Thymus (tissue), 11 donors: ENCODE data around the gene TEKT2. TPM values are rescaled to one million over a fixed set of nuclear protein-coding genes. Genes with fewer than 3 reads are reported as not detected.

ENCODE experiments used
- DNase-seq, 9 donors: peaks; one replicate each; pipeline ENCODE4 v3.0.0-alpha.2; 2013; ENCODE audit warnings: low spot score in 9 of 9, low read depth in 6 of 9, missing footprints in 1 of 9
- H3K27ac ChIP-seq, 2 donors: one replicate each; pipeline ENCODE4 v1.5.1; 2013; ENCODE audit warnings: control low read depth in 1 of 2, low read depth in 1 of 2, low read length in 1 of 2, mild to moderate bottlenecking in 1 of 2, moderate library complexity in 1 of 2
- H3K27me3 ChIP-seq, 2 donors: one replicate each; pipeline ENCODE4 v1.5.1; 2013; ENCODE audit warnings: low read length in 1 of 2; ENCODE audit not compliant: control insufficient read depth in 2 of 2, insufficient read depth in 1 of 2
- H3K36me3 ChIP-seq, 2 donors: one replicate each; pipeline ENCODE4 v1.5.1; 2013; ENCODE audit warnings: low read length in 1 of 2, mild to moderate bottlenecking in 1 of 2, moderate library complexity in 1 of 2; ENCODE audit not compliant: control insufficient read depth in 2 of 2, insufficient read depth in 2 of 2
- H3K4me1 ChIP-seq, 2 donors: one replicate each; pipeline ENCODE4 v1.5.1; 2013; ENCODE audit warnings: low read length in 2 of 2; ENCODE audit not compliant: control insufficient read depth in 2 of 2, insufficient read depth in 2 of 2
- H3K4me3 ChIP-seq, 2 donors: one replicate each; pipeline ENCODE4 v1.5.1; 2013; ENCODE audit warnings: low read length in 2 of 2, control low read depth in 1 of 2, mild to moderate bottlenecking in 1 of 2
- H3K9me3 ChIP-seq, 2 donors: one replicate each; pipeline ENCODE4 v1.5.1; 2013; ENCODE audit warnings: low read length in 1 of 2, mild to moderate bottlenecking in 1 of 2; ENCODE audit not compliant: control insufficient read depth in 2 of 2, insufficient read depth in 1 of 2
- WGBS: extraction: QIAGEN DNeasy Blood & Tissue Kit; methylation state at CpG from one replicate; pipeline ENCODE4 v1.1.7; 2013; 5-methylcytosine and 5-hydroxymethylcytosine counted together
- polyA plus RNA-seq: library from polyadenylated mRNA; stranded (reverse); fragments of 200-250 nt; gene quantifications from one replicate; pipeline ENCODE4 v1.2.3, GENCODE V29; 2013
- total RNA-seq: library from RNA; stranded (reverse); fragments of 120-200 nt; gene quantifications from one replicate; pipeline ENCODE4 v1.2.4, GENCODE V29; 2013
- donor health status: healthy.

TEKT2 gene
- total and polyA plus RNA-seq, 2 donors = 1.5 to 1.8 TPM

GRCh38 chr1:36137776-36138175 lies 53.9 kb downstream of the TEKT2 start:
- H3K27ac ChIP-seq = no peak overlapping the region
- H3K27me3 ChIP-seq = no peaks in the 10 kb centered on the region
- no peak for DNase-seq
- H3K4me3 ChIP-seq = no peak overlapping the region
- H3K9me3 ChIP-seq = no peaks in the 10 kb centered on the region
- H3K4me1 ChIP-seq = peaks cover 3 to 4% of the 10 kb centered on the region in 2 donors
- peaks cover 36 to 42% of the 10 kb centered on the region in 2 donors for H3K36me3 ChIP-seq
- 97% methylated on average over 3 of the region's 3 CpGs for WGBS

Other genes starting within 250 kb of the TEKT2 start
- gene AGO1, start 200.9 kb upstream of the TEKT2 start, total RNA-seq = 6.1 TPM
- gene AGO1, start 200.9 kb upstream of the TEKT2 start, polyA plus RNA-seq = 3.7 TPM
- gene AGO3, start 153.0 kb upstream of the TEKT2 start, total RNA-seq = 16.5 TPM
- 4.1 TPM for gene AGO3, start 153.0 kb upstream of the TEKT2 start, polyA plus RNA-seq
- 32.2 TPM for gene ADPRS, start 4.8 kb downstream of the TEKT2 start, total RNA-seq
- gene ADPRS, start 4.8 kb downstream of the TEKT2 start, polyA plus RNA-seq = 30.4 TPM
- 11.5 TPM for gene COL8A2, start 41.1 kb downstream of the TEKT2 start, total RNA-seq
- gene COL8A2, start 41.1 kb downstream of the TEKT2 start, polyA plus RNA-seq = 6.7 TPM
- 77.7 TPM for gene TRAPPC3, start 65.4 kb downstream of the TEKT2 start, total RNA-seq
- 73.6 TPM for gene TRAPPC3, start 65.4 kb downstream of the TEKT2 start, polyA plus RNA-seq
- 31.9 TPM for gene MAP7D1, start 72.1 kb downstream of the TEKT2 start, total RNA-seq
- gene MAP7D1, start 72.1 kb downstream of the TEKT2 start, polyA plus RNA-seq = 68.6 TPM
- gene THRAP3, start 140.3 kb downstream of the TEKT2 start, total RNA-seq = 80.9 TPM
- gene THRAP3, start 140.3 kb downstream of the TEKT2 start, polyA plus RNA-seq = 47.6 TPM
- 1.3 TPM for gene SH3D21, start 222.3 kb downstream of the TEKT2 start, total RNA-seq
- 6.0 TPM for gene SH3D21, start 222.3 kb downstream of the TEKT2 start, polyA plus RNA-seq
- gene EVA1B, start 239.6 kb downstream of the TEKT2 start, total RNA-seq = 15.5 TPM
- gene EVA1B, start 239.6 kb downstream of the TEKT2 start, polyA plus RNA-seq = 11.2 TPM